RWPE2 (cell line): ENCODE measurements around the gene MIPOL1.
"Not testable (repeated sequence)": the region's sequence is repeated elsewhere in the genome, so short reads cannot be mapped to it uniquely, and the experiment has no call there.

ENCODE experiments used
- ATAC-seq: fragments of 200-7000 bp; cut with Tn5 transposase; 3 replicates; pipeline ENCODE4 v1.9.1; 2021; ENCODE audit warnings: low read depth
- DNase-seq: peaks from one replicate; pipeline ENCODE4 v3.0.0-alpha.2; 2020; ENCODE audit warnings: low spot score
- H3K27ac ChIP-seq: fragments of 450-650 bp; 2 replicates; pipeline ENCODE4 v1.5.1; 2017; ENCODE audit warnings: mild to moderate bottlenecking; ENCODE audit not compliant: poor library complexity, severe bottlenecking
- H3K27me3 ChIP-seq: fragments of 250-450 bp; sonication (Bioruptor Pico); 2 replicates; pipeline ENCODE4 v1.5.1; 2021; ENCODE audit warnings: mild to moderate bottlenecking, moderate library complexity; ENCODE audit not compliant: insufficient read depth, poor library complexity, severe bottlenecking
- H3K36me3 ChIP-seq: fragments of 250-450 bp; sonication (Bioruptor Pico); 2 replicates; pipeline ENCODE4 v1.5.1; 2020; ENCODE audit warnings: low read depth, mild to moderate bottlenecking, moderate library complexity
- H3K4me1 ChIP-seq: fragments of 250-450 bp; sonication (Bioruptor Pico); 2 replicates; pipeline ENCODE4 v1.5.1; 2021; ENCODE audit warnings: mild to moderate bottlenecking, moderate library complexity; ENCODE audit not compliant: insufficient read depth, poor library complexity, severe bottlenecking
- H3K4me3 ChIP-seq: fragments of 250-450 bp; sonication (Bioruptor Pico); 2 replicates; pipeline ENCODE4 v1.5.1; 2021; ENCODE audit warnings: mild to moderate bottlenecking, moderate library complexity; ENCODE audit not compliant: severe bottlenecking
- H3K9me3 ChIP-seq: fragments of 250-450 bp; sonication (Bioruptor Pico); 2 replicates; pipeline ENCODE4 v1.5.1; 2021; ENCODE audit warnings: mild to moderate bottlenecking, moderate library complexity; ENCODE audit not compliant: severe bottlenecking
- TF ChIP-seq, protein P1 (sequence below): fragments of 450-650 bp; IDR thresholded peaks from one replicate; pipeline ENCODE4 v1.5.1; 2017; ENCODE audit warnings: mild to moderate bottlenecking, moderate library complexity; ENCODE audit not compliant: poor library complexity, severe bottlenecking

Gene MIPOL1

DNA sequence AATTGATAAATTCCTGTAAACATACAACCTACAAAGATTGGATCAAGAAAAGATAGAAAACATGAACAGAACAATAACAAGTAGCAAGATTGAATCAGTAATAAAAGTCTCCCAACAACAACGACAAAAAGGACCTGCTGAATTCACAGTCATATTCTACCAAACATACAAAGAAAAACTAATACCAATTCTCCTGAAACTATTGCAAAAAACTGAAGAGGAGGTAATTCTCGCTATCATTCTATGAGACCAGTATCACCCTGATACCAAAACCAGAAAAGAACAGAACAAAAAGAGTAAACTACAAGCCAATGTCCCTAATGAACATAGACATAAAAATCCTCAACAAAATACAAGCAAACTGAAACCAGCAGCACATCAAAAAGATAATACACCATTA is 39.8 kb upstream of the MIPOL1 start:
- DNase-seq (no peak), ATAC-seq (no peak)
- H3K9me3 ChIP-seq = peaks cover 5% of the 10 kb centered on the region
- no peaks in the 10 kb centered on the region for H3K4me1 ChIP-seq
- no peaks in the 10 kb centered on the region for H3K36me3 ChIP-seq
- no peak overlapping the region for H3K27ac ChIP-seq
- H3K4me3 ChIP-seq = no peak overlapping the region
- peaks cover 5% of the 10 kb centered on the region for H3K27me3 ChIP-seq
- TF ChIP-seq, protein P1, sequence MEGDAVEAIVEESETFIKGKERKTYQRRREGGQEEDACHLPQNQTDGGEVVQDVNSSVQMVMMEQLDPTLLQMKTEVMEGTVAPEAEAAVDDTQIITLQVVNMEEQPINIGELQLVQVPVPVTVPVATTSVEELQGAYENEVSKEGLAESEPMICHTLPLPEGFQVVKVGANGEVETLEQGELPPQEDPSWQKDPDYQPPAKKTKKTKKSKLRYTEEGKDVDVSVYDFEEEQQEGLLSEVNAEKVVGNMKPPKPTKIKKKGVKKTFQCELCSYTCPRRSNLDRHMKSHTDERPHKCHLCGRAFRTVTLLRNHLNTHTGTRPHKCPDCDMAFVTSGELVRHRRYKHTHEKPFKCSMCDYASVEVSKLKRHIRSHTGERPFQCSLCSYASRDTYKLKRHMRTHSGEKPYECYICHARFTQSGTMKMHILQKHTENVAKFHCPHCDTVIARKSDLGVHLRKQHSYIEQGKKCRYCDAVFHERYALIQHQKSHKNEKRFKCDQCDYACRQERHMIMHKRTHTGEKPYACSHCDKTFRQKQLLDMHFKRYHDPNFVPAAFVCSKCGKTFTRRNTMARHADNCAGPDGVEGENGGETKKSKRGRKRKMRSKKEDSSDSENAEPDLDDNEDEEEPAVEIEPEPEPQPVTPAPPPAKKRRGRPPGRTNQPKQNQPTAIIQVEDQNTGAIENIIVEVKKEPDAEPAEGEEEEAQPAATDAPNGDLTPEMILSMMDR = no peak

DNA sequence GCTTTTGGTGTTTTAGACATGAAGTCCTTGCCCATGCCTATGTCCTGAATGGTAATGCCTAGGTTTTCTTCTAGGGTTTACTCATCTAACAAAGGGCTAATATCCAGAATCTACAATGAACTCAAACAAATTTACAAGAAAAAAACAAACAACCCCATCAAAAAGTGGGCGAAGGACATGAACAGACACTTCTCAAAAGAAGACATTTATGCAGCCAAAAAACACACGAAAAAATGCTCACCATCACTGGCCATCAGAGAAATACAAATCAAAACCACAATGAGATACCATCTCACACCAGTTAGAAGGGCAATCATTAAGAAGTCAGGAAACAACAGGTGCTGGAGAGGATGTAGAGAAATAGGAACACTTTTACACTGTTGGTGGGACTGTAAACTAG is 35.4 kb upstream of the MIPOL1 start:
- H3K27ac ChIP-seq, H3K9me3 ChIP-seq, H3K27me3 ChIP-seq, H3K4me3 ChIP-seq, ATAC-seq, H3K36me3 ChIP-seq, DNase-seq, H3K4me1 ChIP-seq: not testable (repeated sequence)

DNA sequence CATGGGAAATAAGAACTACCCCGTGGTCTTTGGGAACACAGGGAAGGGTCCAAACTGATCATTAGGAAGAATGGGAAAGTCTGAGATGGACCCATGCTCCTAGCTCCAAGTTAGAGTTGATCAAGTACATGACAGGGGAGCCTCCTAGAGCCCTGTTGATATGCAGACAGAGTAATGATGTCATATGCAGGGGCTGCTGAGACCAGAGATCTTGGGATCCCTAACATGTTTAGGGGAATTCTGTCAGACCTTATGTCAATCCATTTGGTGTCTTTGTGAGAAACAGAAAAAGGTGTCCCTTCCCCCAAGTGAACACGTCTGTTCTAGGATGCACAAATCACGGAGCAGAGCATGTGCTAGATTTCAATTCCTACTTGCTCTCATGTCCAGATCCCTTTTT is 31.9 kb upstream of the MIPOL1 start:
- Histone ChIP-seq H3K9me3 (no peaks in the 10 kb centered on the region), H3K4me3 (no peak overlapping the region), H3K27me3 (no peaks in the 10 kb centered on the region), H3K36me3 (no peaks in the 10 kb centered on the region), H3K4me1 (no peaks in the 10 kb centered on the region), H3K27ac (no peak overlapping the region)
- DNase-seq = no peak
- no peak for ATAC-seq
- TF ChIP-seq, protein P1 = no peak

DNA sequence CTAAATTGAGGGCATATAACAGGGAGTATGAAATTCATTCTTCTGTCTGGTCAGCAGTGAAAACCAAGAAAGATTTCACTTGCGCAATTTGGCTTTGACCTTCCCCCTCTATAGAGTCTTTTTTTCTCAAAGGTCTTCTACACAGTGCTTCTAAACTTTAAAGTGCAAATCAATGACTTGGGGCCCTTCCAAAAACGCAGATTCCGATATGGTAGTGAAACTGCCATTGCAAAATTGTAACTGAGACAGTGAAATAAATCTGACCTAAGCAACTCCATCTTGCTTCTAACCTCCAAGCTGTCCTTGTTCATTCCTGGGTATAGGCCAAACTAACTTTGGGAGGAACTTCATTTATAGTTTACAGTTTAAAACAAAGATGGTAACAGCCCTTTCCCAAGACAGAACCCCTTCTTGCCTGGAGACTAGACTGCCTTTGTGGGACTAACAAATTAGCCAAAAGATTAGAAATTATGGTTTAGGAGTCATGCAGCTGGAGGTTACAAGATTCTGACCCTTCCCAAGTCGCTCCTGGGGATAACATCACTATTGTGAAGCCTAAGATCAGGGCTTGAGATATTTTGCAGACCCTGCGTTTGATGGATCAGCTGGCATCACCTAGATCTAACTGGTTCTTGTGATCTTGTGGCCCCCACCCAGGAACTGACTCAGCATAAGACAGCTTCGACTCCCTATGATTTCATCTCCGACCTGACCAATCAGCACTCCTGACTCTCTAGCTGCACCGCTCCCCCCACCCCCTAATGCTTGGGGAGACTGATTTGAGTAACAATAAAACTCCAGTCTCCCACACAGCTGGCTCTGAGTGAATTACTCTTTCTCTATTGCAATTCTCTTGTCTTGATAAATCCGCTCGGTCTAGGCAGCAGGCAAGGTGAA is 30.3 kb upstream of the MIPOL1 start:
- Histone ChIP-seq H3K4me3 (no peak overlapping the region), H3K9me3 (no peaks in the 10 kb centered on the region), H3K27ac (no peak overlapping the region), H3K4me1 (peaks cover 5% of the 10 kb centered on the region), H3K27me3 (no peaks in the 10 kb centered on the region), H3K36me3 (no peaks in the 10 kb centered on the region)
- DNase-seq (no peak), ATAC-seq (no peak)
- TF ChIP-seq, protein P1 = no peak

DNA sequence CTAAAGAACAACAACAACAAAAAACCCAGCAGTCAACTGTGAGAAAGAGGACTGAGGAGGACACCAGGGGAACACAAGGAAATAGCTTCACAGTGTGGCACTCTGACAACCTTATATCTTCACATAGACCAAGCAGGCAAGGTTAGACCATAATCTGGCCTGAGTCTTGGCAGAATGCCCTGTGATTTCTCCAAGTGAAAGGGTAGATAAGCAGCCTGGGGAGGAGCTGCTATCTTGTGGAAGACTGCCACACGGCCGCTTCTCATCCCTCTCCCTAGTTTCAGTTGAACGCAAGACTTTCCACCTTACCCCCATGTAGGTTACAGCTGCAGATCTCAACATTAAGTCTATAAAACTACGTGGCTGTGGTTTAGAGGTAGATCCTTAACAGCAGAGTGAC is 29.0 kb upstream of the MIPOL1 start:
- ATAC-seq (no peak), DNase-seq (no peak)
- Histone ChIP-seq H3K27ac (no peak overlapping the region), H3K36me3 (peaks cover 6% of the 10 kb centered on the region; the same call in 1 of the 2 replicates), H3K27me3 (no peaks in the 10 kb centered on the region), H3K4me1 (peaks cover 14% of the 10 kb centered on the region), H3K4me3 (no peak overlapping the region), H3K9me3 (no peaks in the 10 kb centered on the region)
- TF ChIP-seq, protein P1 = no peak
